ENCODE results near the gene CD300LB.
"Not testable (repeated sequence)": the region's sequence is repeated elsewhere in the genome, so short reads cannot be mapped to it uniquely, and the experiment has no call there.

CD300LB gene

DNA sequence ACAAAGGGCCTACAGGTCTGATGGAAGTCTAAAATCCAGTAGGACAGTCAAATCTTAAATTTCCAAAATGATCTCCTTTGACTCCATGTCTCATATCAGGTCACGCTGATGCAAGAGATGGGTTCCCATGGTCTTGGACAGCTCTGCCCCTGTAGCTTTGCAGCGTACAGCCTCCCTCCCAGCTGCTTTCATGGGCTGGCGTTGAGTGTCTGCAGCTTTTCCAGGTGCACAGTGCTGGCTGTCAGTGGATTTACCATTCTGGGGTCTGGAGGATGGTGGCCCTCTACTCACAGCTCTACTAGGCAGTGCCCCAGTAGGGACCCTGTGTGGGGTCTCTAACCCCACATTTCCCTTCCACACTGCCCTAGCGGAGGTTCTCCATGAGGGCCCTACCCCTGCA is 43.0 kb downstream of the CD300LB start:
- DNase-seq, result not testable (repeated sequence)

DNA sequence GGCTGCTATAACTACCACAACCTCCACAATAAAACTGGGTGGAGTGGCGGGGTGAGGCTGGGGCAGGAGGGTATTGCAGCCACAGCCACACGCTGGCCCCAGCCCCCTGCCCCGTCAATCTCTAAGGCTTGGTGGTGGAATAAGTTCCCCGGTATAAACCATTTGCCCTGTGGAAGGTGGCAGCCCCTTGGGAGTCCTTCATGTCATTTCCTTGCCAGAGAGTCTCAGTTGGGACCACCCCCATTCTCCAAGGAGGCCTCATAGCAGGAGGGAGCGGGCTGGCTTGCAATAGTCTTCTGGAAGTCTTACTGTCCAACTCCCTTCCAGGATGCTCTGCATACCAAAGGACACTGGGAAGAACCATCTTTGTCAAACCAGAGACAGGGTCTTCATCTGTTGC is 45.4 kb downstream of the CD300LB start:
- no peak for DNase-seq

DNA sequence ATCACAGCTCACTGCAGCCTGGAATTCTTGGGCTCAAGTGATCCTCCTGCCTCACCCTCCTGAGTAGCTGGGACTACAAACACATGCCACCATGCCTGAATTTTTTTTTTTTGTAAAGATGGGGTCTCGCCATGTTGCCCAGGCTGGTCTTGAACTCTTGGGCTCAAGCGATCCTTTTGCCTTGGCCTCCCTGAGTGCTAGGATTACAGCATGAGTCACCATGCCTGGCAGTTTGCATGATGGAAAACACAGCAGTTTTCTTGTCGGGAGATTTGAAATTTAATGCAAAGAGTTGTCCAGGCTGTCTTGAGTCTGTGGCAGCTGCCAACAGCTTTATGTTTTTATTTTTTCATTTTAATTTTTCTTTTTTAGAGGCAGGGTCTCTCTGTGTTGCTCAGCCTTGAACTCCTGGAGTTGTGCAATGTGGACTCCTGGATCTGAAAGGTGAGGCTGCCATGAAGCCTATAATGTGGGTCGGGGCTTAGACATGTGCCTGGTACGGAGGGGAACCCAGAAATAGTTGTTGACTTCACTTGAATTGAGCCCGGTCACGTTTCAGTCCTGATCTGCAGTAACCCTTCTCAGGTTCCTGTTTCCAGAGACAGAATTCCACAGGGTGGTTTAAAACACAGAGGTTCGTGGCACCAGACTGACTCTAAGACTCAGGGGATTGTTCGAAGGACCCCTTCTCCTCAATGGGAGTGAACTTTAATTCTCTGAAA is 46.1 kb downstream of the CD300LB start:
- DNase-seq, result no peak

DNA sequence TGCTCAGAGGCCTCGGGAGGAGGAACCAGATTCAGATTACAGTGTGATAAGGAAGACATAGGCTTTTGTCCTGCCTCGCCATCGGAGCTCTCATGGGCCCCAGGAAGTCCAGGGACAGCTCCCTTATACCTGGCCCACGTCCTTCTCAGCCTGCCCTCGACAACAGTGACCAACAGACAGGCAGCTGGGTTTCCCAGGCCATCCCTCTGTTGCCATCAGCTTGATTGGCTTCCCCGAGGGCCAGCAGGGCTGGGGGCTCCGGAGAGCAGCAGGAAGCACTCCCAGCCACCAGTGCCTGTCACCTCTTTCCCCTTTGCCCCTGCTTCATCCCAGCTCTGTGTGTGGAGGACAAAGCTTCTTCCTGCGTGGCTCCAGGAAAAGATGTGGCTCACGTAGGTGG is 47.2 kb downstream of the CD300LB start:
- no peak for DNase-seq

DNA sequence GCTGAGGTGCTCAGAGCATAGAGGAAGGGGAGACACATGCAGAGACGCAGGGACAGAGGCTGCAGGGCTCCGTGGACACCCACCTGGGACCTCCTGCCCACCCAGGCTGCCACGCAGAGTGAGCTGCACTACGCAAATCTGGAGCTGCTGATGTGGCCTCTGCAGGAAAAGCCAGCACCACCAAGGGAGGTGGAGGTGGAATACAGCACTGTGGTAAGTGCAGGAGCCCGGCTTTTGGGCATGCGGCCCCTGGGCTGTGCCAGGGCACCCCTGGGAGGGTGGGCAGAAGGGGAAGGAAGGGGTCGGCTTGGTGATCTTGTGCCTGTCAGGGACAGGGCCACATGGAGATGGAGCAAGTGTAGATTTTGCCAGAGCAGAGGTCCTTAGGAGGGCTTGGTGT is 49.7 kb downstream of the CD300LB start:
- DNase-seq, result no peak

DNA sequence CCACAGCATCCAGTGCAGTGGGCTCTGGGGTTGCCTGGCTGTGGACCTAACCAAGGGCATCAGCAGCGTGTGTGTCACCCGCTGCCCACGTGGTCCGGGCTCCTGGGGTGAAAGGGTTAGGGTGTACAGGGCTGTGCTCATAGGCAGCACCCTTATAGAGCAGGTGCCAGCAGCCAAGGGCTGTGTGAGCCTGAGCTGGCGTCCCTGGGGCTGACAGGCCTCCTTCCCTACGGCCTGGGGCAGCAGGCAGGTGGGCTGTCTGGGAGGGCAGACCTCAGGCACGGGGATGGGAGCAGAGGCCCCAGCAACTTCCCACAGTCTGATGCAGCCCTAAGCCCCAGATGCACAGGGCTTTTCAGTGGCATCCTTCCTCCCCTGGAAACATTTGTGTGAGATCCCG is 51.0 kb downstream of the CD300LB start:
- no peak for DNase-seq

DNA sequence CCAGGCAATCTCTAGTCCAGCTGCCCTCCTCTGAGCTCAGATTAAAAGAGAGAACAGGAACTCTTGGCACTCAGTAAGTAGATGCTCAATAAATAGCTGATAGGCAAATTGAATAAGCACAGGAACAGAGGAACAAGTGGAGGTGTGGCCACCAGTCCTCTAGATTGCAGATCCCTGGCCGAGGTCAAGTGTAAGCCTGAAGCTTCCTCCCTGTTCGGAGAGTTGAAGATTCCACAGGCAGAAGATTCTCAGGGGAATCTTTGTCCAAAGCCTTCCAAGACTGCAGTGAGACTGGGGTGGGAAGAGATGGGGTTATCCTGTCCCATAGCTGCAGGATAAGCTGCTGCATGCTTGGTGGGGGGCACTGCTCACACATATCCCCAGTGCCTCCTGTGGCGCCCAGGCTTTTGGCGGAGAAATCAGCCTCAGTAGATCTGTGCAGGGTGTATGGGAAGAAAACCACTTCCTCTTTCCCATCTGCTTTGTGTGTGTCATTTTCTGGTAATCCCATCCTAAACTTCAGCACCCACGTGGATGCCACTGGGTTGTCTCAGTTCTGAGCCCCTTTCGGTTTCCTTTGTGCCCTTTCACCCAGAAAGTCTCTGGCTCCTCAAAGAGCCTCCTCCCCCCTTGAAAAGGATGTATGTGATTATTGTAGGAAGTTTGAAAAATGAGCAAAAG is 52.7 kb downstream of the CD300LB start:
- peak; percentile 64 for DNase-seq

DNA sequence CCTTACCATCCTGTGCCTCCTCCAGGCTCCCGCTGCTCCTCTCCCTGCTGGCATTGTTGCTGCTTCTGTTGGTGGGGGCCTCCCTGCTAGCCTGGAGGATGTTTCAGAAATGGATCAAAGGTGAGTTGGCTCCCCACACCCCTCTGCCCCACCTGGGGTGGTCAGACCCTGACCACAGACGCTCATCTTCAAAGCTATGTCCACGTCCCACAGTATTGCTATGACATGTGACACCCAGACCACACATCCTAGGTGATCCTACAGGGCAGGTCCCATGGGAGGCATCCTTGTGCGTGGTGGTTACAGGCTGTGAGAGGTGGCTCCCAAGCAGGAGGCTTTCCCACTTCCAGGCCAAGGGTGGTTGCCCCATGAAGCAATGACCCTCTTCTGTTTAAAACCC is 53.9 kb downstream of the CD300LB start:
- DNase-seq, result no peak

DNA sequence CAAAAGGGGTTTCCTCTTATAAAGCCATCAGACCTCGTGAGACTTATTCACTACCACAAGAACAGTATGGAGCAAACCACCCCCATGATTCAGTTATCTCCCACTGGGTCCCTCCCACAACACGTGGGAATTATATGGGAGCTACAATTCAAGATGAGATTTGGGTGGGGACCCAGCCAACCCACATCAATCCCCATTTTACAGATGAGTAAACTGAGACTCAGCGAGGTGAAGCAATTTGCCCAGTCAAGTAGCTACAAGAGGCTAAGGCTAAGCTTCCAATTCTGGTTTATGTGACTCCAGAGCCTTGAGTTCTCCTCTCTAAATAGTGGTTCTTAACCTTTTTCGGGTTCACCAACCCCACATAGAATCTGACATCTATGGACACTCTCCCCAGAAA is 56.1 kb downstream of the CD300LB start:
- DNase-seq, result no peak

DNA sequence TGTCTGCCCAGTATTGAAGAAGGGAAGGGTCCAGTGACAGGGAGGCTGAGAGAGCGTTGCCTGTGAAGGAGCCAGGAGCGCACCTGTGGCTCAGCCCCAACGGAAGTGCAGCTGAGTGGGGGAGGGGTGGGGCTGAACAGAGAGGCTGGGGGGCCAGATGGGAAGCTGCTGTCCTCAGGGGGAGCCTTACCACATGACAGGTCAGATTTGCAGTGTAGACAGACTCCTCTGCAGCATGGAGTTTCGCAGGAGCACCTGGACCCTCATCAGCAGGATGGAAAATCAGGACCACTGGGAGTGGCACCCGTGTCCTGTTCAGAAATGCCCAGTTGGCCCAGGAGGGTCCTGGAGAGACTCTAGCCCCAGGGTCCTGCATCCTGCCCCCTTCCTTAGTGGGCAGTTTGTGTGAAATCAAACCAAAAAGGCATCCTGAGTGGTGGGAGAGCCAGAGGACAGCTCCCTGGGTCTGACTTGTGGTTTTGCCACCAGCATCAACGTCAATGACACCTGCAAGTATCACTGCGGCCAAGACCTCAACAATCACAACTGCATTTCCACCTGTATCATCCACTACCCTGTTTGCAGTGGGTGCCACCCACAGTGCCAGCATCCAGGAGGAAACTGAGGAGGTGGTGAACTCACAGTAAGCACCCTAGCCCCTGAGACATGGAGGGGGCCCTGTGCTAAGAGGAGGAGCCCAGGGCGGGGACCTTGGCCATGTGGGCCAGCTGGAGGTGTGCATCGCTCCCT is 57.1 kb downstream of the CD300LB start:
- DNase-seq, result peak; percentile 43

DNA sequence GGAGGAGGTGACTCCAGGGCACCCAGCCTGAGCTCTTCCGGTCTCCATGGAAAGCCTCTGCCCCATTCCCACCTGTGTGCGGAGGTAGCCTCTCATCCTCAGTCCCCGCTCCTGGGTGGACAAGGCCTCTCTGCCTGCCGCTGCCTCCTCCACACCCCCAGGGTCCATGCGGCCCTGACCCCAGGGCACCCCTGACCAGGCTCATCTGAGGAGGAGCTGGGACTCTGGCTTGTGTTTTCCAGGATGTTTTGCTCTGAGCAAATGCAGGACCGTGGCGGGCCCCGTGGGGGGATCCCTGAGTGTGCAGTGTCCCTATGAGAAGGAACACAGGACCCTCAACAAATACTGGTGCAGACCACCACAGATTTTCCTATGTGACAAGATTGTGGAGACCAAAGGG is 58.0 kb downstream of the CD300LB start:
- DNase-seq, result no peak

DNA sequence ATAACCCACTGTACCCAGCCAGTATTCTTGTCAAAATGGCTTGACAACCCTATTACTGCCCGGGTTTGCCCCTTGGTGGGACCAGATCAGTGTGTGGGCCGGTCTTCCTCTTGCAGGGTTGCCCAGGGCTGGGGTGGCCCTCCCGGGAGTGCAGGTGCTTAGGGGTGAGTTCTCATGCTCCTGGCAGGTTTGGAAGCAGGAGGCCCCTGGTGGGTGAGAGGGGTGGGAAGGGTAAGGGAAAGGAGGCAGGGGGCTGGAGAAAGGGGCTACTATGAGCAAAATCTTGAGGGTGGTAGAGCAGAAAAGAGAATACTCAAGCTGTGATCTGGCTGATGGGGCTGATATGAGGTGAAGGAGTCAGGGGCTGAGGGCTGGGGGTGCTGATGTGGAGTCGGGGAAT is 58.4 kb downstream of the CD300LB start:
- no peak for DNase-seq

DNA sequence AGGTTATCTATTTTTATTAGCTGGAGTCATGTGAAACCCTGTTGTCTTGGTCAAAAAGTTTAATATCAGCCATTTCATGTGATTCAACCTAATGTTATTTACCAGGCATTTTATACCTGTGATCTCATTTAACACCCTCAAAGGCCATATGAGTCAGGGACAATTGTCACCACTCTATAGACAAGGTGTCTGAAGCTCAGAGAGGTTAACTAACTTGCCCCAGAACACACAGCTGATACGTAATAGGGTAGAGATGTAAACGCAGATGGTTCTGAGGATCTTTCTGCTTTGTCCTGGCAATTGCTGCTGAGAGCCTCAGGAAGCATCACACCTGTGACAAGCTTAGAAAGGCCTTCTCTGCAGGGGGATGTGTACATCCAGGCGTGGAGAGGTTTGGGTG is 59.9 kb downstream of the CD300LB start:
- no peak for DNase-seq

Data from central memory CD4-positive, alpha-beta T cell (primary cell).